GM18508 (cell line): ENCODE results near the gene THSD4.
"Not testable (repeated sequence)": the region's sequence is repeated elsewhere in the genome, so short reads cannot be mapped to it uniquely, and the experiment has no call there.

Experiments
- ATAC-seq: cut with Tn5 transposase; IDR thresholded peaks from one replicate; pipeline ENCODE4 v1.9.1; 2021; ENCODE audit warnings: moderate number of reproducible peaks; ENCODE audit not compliant: insufficient read depth, unreplicated experiment

THSD4 gene

DNA sequence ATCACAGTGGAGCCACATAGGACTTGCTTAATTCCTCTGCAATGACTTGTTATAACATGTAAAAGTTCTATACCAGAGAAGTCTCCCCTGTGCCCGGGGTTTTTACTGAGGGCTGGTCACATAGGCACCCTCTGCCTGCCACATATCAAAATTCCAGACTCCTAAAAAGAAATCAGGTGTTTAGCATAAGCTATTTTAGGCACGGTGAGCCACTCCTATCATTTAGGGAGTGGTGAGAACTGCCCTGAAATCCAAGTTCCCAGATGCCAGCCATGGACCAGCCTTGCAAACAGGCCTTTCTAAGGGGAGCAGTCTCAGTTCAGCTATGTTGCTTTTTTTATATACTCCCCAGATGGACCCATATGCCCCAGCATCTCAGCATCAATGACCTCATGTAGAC, 130.3 kb downstream of the THSD4 start:
- ATAC-seq: no peak

DNA sequence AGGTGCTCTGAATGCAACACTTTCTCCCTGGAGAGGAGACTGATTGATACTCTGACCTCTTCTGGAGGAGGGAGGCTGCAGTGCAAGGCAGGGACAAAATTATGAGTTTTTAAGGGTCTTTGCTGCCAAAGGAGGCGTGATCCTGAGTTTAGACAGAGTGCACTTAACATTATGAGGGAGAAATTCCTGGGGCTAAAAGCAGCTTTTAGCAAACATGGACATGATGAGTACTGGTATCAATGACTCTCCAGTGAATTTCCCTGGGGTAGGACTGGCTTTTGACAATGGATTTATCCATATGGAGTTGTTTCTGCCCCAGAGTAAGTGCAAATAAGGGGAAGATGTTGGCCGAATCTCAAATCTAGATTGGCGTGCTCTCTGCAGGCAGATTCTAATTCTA, 133.1 kb downstream of the THSD4 start:
- no peak for ATAC-seq

DNA sequence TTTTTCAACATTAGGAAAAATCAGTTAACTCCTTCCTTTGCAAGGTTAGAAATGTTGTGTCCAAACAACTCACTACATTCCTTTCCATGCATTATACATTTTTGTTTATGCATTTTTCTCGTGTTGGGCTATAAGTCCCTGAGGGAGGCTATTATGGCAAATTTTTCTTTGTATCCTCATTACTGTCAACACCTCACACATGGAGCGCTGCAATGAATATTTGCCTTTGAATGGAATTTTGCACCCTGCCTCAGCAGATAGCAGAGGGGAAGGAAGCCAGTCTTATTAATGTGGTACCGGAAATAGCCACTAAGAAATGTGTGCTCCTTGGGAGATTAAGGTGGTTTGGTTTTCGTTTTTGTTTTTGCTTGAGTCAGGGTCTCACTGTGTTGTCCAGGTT, 134.7 kb downstream of the THSD4 start:
- ATAC-seq: no peak

DNA sequence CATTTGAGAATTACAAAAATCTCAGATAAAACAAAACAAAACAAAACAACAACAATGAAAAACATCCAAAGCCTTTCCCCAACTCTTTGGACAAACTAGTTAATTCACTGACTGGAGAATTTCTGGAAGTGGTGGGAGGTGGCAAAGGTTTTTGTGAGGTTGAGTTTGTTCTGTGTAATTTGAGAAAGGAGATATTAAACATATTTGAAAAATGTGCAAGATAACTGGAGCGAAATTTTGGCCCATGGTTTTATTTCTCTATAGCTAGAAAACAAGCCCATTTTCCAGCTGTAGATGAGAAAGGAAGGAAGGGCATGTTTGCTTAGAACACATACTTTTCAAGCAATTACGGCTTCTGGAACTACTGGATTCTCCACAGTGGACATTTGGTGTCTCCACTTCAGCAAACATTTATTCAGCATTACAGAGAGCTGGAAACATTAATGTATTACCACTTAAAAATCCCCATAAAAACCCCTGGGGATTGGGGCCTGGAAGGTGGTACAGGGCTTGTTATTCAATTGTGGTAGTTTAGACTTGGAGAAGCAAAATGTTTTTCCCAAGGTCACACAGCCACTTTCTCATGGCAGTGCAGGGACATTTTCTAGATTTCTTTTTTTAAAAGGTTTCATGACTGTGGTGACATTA, 135.8 kb downstream of the THSD4 start:
- ATAC-seq: no peak

DNA sequence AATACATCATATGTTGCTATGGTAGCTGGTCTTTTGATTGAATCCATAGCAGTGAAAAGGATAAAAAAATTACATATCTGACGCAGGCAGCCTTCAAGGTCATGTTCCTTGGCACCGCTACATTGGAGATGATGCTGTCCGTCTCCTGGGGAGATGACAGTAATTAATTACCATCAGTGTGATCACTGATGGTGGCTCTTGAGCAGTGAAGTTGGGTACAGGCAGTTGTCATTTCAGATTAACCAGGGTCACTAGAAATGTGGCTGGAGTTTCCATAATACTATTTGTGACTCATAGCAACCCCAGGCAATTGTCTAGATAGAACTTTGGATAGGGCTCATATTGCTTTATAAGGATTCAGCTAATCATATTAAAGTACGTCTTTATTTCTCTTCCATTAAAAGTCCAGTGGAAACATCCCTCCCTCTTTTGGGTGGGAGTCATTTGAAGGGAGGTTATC, 136.3 kb downstream of the THSD4 start:
- ATAC-seq: no peak

DNA sequence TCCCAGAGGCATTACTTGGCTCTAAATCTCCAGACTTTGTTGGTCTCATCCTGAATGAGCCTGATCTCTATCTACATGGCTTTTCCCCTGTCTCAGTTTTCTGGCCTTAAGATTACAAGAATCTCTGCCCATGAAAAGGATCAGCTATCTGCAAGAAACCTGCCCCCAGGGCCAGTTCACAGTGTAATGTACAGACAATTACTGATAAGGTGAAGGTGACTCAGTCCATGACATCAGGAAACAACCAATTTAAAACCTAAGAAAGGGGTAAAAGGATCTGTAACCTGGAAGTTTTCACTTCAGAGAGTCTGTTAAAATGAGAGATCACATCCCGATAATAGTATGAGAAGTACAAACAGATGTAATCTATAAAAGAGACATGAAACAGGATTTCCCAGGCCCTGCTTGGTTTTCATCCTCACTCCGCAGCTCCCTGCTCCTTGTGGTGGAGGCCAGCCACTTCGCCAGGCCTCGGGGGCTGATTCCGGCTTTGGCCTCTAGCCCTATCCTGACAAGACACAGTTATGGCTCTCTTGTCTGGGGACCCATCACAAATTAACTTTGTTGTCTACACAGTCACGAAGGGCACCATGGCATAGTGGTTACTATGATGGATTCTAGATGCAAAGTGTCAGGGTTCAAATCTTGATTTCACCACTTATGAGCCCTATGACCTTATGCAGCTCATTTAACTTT, 136.9 kb downstream of the THSD4 start:
- no peak for ATAC-seq

DNA sequence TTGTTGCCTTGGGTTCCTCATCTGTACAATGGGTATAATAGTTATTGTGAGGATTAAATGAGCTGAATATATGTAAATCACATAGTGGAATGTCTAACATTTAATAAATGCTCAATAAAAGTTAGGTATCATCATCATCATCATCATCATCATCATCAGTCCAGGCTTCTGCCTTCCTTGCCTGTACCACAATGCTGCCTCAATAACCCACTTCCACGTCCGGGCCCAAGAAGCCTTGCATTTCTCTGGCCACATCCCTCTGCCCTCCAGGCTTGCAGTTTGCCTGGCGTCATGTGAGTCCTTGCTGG, 137.4 kb downstream of the THSD4 start:
- no peak for ATAC-seq

DNA sequence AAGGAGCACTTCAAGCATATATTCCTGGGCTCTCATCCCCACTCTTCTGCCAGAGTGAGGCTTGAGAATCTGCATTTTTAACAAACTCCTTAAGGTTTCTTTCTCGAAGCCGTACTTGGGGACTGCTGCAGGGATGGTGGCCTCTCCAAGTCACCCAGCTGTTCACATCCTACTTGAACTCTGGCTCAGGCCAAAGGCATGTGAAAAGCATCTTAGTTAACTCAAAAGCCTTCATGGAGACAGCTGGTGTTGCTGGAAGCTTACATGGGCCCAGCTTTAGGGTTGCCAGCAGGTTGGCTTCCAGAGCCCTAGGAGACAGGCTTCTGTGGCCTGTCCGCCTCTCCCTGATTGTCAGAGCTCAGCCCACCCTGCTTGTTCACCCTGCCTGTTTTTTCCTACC, 139.2 kb downstream of the THSD4 start:
- no peak for ATAC-seq

DNA sequence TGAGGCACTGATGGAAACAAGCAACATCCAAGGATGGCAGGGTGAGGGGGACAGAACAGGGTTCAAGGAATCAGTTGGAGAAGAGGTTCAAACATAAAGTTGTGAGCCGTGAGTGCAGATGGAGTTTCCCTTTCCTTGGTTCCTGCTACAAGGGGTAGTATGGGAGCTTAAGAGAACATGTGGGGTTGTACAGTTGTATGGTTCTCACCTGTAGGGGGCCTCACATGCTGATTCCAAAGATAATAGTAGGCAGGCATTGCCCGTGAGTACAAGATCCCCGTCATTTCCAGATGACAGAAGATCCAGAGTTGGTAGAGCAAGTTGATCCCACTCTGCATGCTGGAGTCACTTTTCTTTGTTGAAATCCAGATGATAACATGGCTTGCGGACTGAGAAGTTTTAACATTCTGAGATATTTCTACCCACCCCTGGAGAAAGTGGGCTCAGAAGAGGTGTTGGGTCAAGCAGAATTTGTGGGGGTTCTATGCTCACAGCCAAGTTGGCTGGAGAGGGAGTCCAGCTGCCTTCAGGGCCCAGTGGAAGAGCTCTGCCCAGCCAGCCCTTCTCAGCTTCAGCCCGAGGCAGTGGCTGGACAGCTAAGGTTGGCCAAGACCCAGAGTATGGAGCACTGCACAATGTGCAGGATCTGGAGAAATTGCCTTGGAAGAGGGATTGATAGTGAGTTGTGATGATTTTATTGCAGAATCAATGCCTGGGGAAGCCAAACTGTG, 141.8 kb downstream of the THSD4 start:
- no peak for ATAC-seq

DNA sequence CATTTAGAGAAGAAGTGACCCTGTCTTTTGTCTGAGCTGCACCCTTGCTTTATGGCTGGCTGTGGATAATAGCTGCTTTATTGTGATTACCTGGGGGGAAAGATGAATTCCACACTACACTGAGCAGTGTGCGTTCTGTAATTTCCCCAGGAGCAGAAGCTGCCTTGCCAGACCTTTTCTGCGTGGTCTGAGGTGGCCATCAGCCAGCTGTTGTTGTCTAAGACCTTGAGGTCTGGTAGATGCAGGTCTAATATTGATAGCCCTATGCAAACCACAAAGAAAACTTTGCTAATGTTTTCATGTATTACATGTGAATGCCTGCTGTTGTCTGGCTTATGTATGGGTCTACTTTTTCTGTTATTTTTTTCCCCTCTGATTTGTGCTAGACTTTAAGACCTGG, 144.6 kb downstream of the THSD4 start:
- ATAC-seq: no peak

DNA sequence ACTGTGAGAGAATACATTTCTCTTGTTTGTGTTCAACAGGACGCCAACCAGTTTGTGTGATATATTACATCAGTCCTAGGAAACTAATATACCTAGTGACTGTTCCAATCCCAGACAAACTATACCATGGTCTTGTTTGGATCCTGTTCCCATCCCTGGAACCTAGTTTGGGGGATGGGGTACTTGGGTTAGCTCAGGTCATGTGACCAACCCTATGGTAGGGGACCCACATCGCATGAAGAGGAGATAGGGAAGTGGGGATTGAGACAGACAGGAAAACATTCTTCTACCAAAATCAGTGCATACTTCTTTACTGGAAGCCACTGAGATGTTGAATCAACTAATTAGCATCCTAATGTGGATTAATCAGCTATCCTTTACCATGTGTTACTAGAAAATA, 146.1 kb downstream of the THSD4 start:
- ATAC-seq: no peak

DNA sequence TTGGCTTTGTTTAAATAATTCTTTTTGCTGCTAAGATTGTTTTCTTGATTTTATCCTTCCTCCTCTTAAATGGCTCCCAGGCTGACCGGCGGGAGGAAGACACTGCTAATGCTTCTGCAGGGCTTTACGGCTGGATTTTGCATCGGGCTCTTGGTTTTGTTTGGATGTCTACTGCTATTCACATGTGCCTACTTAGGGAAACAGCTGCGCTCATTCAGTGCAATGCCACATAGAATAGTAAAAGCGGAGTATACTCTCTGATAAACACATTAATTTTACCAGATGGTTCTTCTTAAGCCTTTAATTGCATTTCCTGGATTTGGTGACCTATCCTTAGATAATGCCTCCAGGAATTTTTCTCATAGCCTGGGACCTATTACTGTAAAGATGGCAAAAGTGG, 146.6 kb downstream of the THSD4 start:
- no peak for ATAC-seq

DNA sequence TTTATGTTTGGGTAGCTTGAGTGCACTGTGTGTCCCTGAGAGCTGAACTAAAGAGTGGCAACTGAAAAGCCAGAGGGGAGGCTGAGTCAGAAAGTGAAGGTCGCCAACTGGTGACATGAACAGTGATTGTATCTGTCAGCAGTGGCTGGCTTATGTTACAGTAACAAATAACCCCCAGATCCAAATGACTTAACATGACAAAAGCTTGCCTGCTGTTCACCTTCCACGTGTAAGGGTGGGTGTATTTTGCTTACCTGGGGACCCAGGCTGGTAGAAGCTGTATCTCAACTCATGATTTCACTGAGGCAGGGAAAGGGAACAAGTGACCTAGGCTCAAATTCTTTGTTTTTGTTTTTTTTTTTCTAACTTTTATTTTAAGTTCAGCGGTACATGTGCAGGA, 147.3 kb downstream of the THSD4 start:
- no peak for ATAC-seq

DNA sequence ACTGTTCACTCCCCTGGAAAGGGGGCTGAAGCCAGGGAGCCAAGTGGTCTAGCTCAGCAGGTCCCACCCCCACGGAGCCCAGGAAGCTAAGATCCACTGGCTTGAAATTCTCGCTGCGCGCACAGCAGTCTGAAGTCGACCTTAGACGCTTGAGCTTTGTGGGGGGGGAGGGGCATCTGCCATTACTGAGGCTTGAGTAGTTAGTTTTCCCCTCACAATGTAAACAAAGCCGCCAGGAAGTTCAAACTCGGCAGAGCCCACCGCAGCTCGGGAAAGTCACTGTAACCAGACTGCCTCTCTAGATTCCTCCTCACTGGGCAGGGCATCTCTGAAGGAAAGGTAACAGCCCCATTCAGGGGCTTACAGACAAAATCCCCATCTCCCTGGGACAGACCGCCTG, 150.3 kb downstream of the THSD4 start:
- not testable (repeated sequence) for ATAC-seq

DNA sequence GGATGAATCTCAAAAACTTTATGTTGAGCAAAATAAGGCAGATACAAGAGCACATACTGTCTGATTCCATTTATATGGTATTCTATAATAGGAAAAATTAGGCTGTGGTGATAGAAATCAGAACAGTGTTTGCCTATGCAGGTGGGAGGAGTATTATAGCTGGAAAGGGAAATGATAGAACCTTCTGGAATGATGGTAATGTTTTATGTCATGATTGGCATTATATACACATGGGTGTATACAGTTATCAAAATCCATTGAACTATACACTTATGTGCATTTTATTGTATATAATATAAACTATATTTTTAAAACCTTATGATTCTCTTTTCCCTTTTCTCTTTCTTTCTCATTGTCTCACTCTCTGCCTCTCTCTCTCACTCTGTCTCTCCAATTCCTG, 156.1 kb downstream of the THSD4 start:
- no peak for ATAC-seq

DNA sequence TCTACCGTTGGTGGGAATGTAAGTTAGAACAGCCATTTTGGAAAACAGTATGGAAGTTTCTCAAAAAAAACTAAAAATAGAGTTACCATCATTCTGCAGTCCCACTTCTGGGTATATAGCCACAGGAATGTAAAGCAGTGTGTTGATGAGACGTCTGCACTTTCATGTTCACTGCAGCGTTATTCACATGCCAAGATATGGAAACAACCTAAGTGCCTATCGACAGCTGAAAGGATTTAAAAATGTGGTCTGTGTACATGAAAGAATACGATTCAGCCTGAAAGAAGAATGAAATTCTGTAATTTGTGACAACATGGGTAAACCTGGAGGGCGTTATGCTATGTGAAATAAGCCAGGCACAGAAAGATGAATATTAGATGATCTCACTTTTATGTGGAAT, 157.7 kb downstream of the THSD4 start:
- no peak for ATAC-seq

DNA sequence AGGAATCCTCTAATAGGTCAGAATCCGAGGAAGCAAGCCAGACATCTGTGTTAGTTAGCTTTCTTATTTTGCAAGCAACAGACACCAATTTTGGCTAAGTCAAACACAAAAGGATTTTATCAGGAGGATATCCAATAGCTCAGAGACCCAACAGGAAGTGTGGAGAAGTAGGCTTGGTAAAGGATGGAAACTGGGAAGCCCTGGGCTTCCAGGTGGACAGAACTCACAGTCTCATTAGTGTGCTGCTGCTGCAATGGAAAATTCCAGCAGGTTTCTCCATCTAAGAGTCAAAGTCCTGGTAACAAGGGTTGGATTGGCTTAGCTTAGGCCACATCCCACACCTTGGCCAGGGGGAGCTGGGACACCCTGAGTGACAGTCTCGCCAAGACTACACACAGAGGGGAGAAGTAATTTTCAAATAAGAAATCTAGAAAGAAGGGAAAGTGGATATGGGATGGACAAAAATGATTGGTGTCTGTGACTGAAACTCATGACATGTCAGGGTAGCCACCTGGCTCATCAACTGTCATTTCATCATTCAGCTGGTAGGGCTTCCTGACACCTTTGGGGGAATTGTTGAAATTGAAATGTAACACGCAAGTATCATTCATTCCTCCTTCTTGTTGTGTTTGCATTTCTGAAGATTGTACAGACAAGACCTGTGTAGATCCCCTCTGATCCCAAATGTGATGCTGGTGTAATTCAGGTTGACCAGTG, 158.6 kb downstream of the THSD4 start:
- no peak for ATAC-seq

DNA sequence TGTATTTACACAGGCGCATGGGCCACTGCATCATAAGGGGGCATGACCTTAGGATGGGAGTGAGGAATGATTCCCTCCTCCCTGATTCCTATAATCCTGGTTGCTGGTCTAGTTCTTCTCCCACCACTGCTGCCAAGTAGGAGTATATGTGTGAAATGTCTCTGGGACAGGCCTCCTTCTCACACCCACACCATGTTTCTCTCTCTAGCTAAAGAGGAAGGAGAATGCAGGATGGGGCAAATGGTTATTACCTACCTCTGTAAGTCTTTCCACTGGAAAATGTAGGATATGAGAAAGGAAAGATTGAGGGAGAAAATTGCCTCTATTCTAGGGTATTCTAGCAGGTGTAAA, 159.2 kb downstream of the THSD4 start:
- no peak for ATAC-seq

DNA sequence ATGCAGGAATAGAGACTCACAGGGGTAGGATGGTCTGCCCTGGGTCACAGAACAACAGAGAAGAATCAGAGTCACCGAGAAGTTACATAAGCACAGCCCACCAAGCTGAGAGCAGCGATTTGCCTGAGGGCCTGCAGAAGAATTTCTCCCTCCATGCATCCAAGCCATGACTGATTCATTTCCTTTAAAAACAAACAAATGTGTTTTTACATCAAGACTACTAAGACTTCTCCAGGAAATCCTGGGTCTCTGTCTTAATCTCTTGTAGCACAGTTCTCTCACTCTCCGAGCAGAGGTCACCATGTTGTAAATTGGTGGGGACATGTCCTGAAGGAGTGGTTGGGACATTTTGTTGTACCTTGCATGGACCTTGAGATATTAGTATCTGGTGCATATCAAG, 159.8 kb downstream of the THSD4 start:
- no peak for ATAC-seq

DNA sequence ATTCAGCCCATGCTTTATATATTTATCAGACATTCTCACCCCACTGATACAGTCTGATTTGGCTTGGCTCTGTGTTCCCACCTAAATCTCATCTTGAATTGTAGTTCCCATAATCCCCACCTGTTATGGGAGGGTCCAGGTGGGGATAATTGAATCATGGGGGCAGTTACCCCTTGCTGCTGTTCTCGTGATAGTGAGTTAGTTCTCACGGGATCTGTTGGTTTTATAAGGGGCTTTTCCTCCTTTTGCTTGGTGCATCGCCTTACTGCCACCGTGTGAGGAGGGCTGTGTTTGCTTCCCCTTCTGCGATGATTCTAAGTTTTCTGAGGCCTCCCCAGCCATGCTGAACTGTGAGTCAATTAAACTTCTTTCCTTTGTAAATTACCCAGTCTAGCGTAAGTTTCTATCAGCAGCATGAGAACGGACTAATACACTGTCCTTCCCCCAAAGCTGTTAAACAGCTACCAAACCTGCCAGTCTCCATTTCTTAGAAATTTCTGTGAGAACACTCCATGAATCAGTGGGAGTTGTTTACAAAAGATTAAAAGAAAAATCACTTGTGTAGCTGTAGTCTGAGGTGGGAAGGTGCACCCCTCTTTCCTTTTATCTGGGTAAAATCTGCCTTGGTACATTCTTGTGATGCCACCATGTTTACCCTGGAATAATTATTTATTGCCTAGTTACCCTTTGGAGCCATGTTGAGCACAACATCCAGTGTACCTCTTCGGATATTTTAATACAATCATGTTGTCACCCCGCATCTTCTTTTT, 160.5 kb downstream of the THSD4 start:
- ATAC-seq: no peak

DNA sequence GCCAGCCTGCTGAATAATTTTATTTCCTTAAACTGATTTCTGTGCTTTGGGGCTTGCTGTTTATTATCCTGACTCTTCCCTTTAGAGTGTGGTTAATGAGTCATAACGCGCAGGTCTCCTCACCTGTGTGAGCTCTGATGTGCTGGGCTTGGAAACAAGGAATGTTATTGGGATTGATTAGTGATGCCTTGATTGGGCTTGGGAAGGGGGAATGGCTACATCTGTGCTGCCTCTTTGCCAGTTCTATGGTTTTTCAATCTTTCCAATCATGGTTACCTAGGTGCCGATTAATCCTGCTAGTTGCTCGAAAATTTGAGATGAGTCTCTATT, 161.0 kb downstream of the THSD4 start:
- ATAC-seq: no peak
